Psoas muscle (tissue), 8 donors: ENCODE measurements around the gene ZSCAN1. TPM values are rescaled to one million over a fixed set of nuclear protein-coding genes. Genes with fewer than 3 reads are reported as not detected.

Source experiments
- ATAC-seq, 4 donors: fragments of 200-7000 bp; cut with Tn5 transposase; one replicate each; pipeline ENCODE4 v1.9.1; 2020; ENCODE audit warnings: moderate library complexity in 3 of 4, mild to moderate bottlenecking in 2 of 4
- DNase-seq, 2 donors: peaks; one replicate each; pipeline ENCODE4 v3.0.0-alpha.2; 2020
- H3K27ac ChIP-seq: fragments of 200-600 bp; one replicate; pipeline ENCODE4 v1.8.0; 2022
- H3K27me3 ChIP-seq, 3 donors: fragments of 200-600 bp in 1 of 3; one replicate each; pipeline versions ENCODE4 v1.6.1 to v1.8.0; 2013 to 2022; ENCODE audit warnings: low read length in 2 of 3, mild to moderate bottlenecking in 2 of 3, moderate library complexity in 1 of 3; ENCODE audit not compliant: insufficient read depth in 3 of 3
- H3K36me3 ChIP-seq, 2 donors: fragments of 200-600 bp in 1 of 2; one replicate each; pipeline versions ENCODE4 v1.6.1 to v1.8.0; 2013 to 2022; ENCODE audit warnings: low read depth in 1 of 2, mild to moderate bottlenecking in 1 of 2, moderate library complexity in 1 of 2; ENCODE audit not compliant: insufficient read depth in 1 of 2
- H3K4me1 ChIP-seq: fragments of 200-600 bp; one replicate; pipeline ENCODE4 v1.8.0; 2022
- H3K4me3 ChIP-seq: fragments of 200-600 bp; one replicate; pipeline ENCODE4 v1.8.0; 2022; ENCODE audit warnings: mild to moderate bottlenecking
- H3K9me3 ChIP-seq: fragments of 200-600 bp; one replicate; pipeline ENCODE4 v1.8.0; 2022
- WGBS, 3 donors: extraction: QIAGEN DNeasy Blood & Tissue Kit; methylation state at CpG; one replicate each; pipeline versions ENCODE4 v1.1.6 to v1.1.7; 2013; 5-methylcytosine and 5-hydroxymethylcytosine counted together
- intact Hi-C, 2 donors: fragments of 100-400 bp; cut with DNase I; formaldehyde crosslinking; loops; one replicate each; pipeline versions ENCODE4 v1.11.0 to v1.14.2; 2022
- polyA plus RNA-seq, 3 donors: library from polyadenylated mRNA; stranded (reverse); fragments of 200-250 nt; gene quantifications; one replicate each; pipeline ENCODE4 v1.2.3, GENCODE V29; 2013
- total RNA-seq, 4 donors: library from RNA; stranded (reverse); fragmentation: NEBNext Ultra II Directional in 2 of 4; extraction: Animal tissue kit (Norgen Biotek cat#: 25700) in 2 of 4; gene quantifications; one replicate each; pipeline versions ENCODE4 v1.2.1 to v1.2.4, GENCODE V29; 2021 to 2023
- TF ChIP-seq, protein P1 (sequence below): fragments of 200-600 bp; IDR thresholded peaks from one replicate; pipeline ENCODE4 v1.8.0; 2022; ENCODE audit warnings: antibody characterized with exemption
- donor health status: healthy with polysubstance abuse.
- donor health status: DM: no; HTN: no; CAD: no; lungs with moderate emphysema.
- donor health status: Bipolar disorder and iron deficiency.
- donor health status: healthy.
- donor health status: DM: yes; HTN: yes; CAD: no.
- donor health status: DM: no; HTN: no; CAD: no.
- donor health status: DM: no; HTN: no; CAD: no.
- donor health status: DM: yes; HTN: yes; CAD: no.

Gene ZSCAN1
- total and polyA plus RNA-seq, 7 donors, result not detected

DNA sequence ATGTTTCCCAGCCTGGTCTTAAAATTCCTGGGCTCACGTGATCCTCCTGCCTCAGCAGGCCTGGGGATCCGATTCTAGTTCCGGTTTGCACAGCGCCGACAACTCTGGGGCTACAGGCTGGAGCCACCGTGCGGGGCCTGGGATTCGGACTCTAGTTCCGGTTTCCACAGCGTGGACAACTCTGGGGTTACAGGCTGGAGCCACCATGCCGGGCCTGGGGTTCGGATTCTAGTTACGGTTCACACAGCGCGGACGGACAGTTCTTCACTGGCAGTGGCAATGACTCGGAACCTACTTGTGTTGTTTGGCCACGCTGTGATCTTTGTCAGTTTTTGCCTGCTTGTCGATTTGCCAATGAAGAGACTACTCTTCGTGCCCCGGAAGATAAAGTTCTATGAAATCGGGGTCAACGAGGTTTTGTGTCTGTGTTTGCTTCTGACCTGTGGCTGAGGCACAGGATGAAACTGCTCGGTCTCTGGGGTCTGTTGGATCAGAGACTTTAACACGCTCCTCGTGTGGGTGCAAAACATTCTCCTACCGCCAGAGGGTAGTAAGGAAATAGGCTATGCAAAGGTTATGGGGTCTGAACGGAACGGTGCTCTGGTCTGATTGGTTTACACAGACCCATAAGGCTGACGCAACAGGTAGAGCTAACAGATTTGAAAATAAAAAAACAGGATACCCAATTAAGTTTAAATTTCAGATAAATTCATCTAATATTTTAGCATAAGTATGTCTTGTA, 12.1 kb upstream of the ZSCAN1 start:
- TF ChIP-seq, protein P1, sequence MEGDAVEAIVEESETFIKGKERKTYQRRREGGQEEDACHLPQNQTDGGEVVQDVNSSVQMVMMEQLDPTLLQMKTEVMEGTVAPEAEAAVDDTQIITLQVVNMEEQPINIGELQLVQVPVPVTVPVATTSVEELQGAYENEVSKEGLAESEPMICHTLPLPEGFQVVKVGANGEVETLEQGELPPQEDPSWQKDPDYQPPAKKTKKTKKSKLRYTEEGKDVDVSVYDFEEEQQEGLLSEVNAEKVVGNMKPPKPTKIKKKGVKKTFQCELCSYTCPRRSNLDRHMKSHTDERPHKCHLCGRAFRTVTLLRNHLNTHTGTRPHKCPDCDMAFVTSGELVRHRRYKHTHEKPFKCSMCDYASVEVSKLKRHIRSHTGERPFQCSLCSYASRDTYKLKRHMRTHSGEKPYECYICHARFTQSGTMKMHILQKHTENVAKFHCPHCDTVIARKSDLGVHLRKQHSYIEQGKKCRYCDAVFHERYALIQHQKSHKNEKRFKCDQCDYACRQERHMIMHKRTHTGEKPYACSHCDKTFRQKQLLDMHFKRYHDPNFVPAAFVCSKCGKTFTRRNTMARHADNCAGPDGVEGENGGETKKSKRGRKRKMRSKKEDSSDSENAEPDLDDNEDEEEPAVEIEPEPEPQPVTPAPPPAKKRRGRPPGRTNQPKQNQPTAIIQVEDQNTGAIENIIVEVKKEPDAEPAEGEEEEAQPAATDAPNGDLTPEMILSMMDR, result peak; percentile 45
- Histone ChIP-seq H3K27ac (no peak overlapping the region), H3K36me3 (no peaks in the 10 kb centered on the region), H3K4me3 (no peak overlapping the region), H3K27me3 (no peaks in the 10 kb centered on the region), H3K4me1 (no peaks in the 10 kb centered on the region), H3K9me3 (peaks cover 9% of the 10 kb centered on the region)
- 49 to 52% (median 52%) methylated on average over 30 of the region's 30 CpGs for WGBS, 3 donors
- peak in 3 of 4 donors; percentile 53 to 58 (median 56) for ATAC-seq
- intact Hi-C loops, result loop anchor here (2.0 to 5.0 kb wide), 2 partner anchors 131 to 133 kb away; partner anchors contain the start of gene ZNF329 (in 1 of the 2)
- DNase-seq, result no peak

DNA sequence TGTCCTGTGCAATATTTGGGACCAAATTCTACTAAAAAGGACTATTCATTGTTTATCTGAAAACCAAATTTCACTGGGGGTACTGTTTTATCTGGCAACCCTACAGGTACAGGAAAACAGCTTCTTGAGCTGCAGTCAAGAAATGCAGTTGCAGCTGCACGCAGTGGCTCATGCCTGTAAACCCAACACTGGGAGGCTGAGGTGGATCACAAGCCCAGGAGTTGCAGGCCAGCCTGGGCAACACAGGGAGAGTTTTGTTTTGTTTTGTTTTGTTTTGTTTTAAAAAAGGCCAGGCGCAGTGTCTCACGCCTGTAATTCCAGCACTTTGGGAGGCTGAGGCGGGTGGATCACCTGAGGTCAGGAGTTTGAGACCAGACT, 11.6 kb upstream of the ZSCAN1 start:
- Histone ChIP-seq H3K4me1 (no peaks in the 10 kb centered on the region), H3K27me3 (no peaks in the 10 kb centered on the region), H3K9me3 (peaks cover 9% of the 10 kb centered on the region), H3K4me3 (no peak overlapping the region), H3K36me3 (no peaks in the 10 kb centered on the region), H3K27ac (no peak overlapping the region)
- no peak for ATAC-seq
- intact Hi-C loops, result loop anchor here (2.0 to 5.0 kb wide), 2 partner anchors 130 to 133 kb away; partner anchors contain the start of gene ZNF329 (in 1 of the 2)
- no peak for DNase-seq
- TF ChIP-seq, protein P1, result no peak
- 71 to 79% (median 78%) methylated on average over 4 of the region's 4 CpGs for WGBS, 3 donors

- no peaks in the 10 kb centered on the region for H3K36me3 ChIP-seq
- H3K27ac ChIP-seq, result no peak overlapping the region
- no peaks in the 10 kb centered on the region for H3K4me1 ChIP-seq
- intact Hi-C loops, result loop anchor here in 1 of 2 donors (5.0 kb wide), 1 partner anchor 128 kb away; the partner anchor contains the start of gene ZNF329
- H3K4me3 ChIP-seq, result no peak overlapping the region
- H3K27me3 ChIP-seq, result peaks cover 0 to 4% (median 0%) of the 10 kb centered on the region in 3 donors
- H3K9me3 ChIP-seq, result peaks cover 13% of the 10 kb centered on the region
- DNase-seq (no peak), ATAC-seq (no peak)
- TF ChIP-seq, protein P1, result no peak
- WGBS, 3 donors, result 83 to 89% (median 89%) methylated on average over 12 of the region's 12 CpGs
Measured at GRCh38 chr19:58024661-58025060, 9.2 kb upstream of the ZSCAN1 start.

DNA sequence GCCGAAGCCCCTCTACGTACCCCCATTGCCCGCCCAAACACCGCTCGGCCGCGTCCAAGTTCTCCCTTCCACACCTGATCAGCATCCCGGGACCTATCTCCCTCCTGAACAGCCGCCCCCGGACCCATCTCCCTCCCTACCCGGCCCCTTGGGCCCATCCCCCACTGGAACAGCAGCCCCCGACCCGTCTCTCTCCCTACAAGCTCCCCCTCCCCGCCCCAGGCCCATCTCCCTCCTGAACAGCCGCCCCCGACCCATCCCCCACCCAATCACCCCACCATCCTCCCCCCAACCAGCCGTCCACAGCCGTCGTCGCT, 610 bp downstream of the ZSCAN1 start:
- Histone ChIP-seq H3K36me3 (no peaks in the 10 kb centered on the region), H3K27ac (no peak overlapping the region), H3K27me3 (peaks cover 0 to 26% (median 9%) of the 10 kb centered on the region in 3 donors), H3K4me1 (no peaks in the 10 kb centered on the region), H3K4me3 (peak overlapping the region; percentile 32), H3K9me3 (peaks cover 13% of the 10 kb centered on the region)
- intact Hi-C loops, result no loop called here
- no peak for DNase-seq
- TF ChIP-seq, protein P1, result no peak
- WGBS, 3 donors, result 2 to 4% (median 3%) methylated on average over 11 to 20 of the region's 20 CpGs
- ATAC-seq, result no peak
